Brain microvascular endothelial cell (primary cell): ENCODE data around the gene PRSS12.

ENCODE experiments used
- DNase-seq: peaks from one replicate; pipeline ENCODE4 v3.0.0-alpha.2; 2020
- H3K27ac ChIP-seq: fragments of 250-450 bp; sonication (Bioruptor Pico); 2 replicates; pipeline ENCODE4 v1.5.1; 2020; ENCODE audit warnings: mild to moderate bottlenecking, moderate library complexity
- H3K27me3 ChIP-seq: fragments of 250-450 bp; sonication (Bioruptor Pico); replicated peaks from 2 replicates; pipeline ENCODE4 v1.5.1; 2020; ENCODE audit warnings: mild to moderate bottlenecking
- H3K36me3 ChIP-seq: fragments of 250-450 bp; sonication (Bioruptor Pico); replicated peaks from 2 replicates; pipeline ENCODE4 v1.5.1; 2020; ENCODE audit warnings: mild to moderate bottlenecking
- H3K4me3 ChIP-seq: 2 replicates; pipeline ENCODE4 v1.5.1; 2011; ENCODE audit warnings: low read depth, mild to moderate bottlenecking, control low read depth, low read length, moderate library complexity
- CTCF ChIP-seq: IDR thresholded peaks from 2 replicates; pipeline ENCODE4 v1.5.1; 2011; ENCODE audit warnings: low read depth, mild to moderate bottlenecking, moderate library complexity, low read length, control low read depth, inconsistent platforms; ENCODE audit errors: missing control alignments
- in situ Hi-C: cut with HindIII; loops from 2 replicates; pipeline ENCODE4 v1.10.0; 2017; ENCODE audit warnings: low sequenced_read_pairs, low pct_ligation_motif_present

The PRSS12 gene

GRCh38 chr4:118338981-118339765 lies 13.6 kb downstream of the PRSS12 start:
- no peak for TF ChIP-seq CTCF
- H3K4me3 ChIP-seq, result no peak overlapping the region
- no peaks in the 10 kb centered on the region for H3K36me3 ChIP-seq
- H3K27ac ChIP-seq, result peak overlapping the region; percentile 72
- DNase-seq, result peak; percentile 43
- in situ Hi-C loops, result no loop called here
- no peaks in the 10 kb centered on the region for H3K27me3 ChIP-seq

- H3K27ac ChIP-seq, result peak overlapping the region; percentile 72
- H3K36me3 ChIP-seq, result no peaks in the 10 kb centered on the region
- no peaks in the 10 kb centered on the region for H3K27me3 ChIP-seq
- H3K4me3 ChIP-seq, result no peak overlapping the region
- DNase-seq, result no peak
- TF ChIP-seq CTCF, result no peak
- in situ Hi-C loops, result no loop called here
These were observed 14.3 kb downstream of the PRSS12 start for GRCh38 chr4:118338518-118338917.

GRCh38 chr4:118337954-118338353 lies 14.8 kb downstream of the PRSS12 start:
- in situ Hi-C loops, result no loop called here
- H3K27ac ChIP-seq, result peak overlapping the region; percentile 72
- H3K36me3 ChIP-seq, result no peaks in the 10 kb centered on the region
- H3K4me3 ChIP-seq, result no peak overlapping the region
- no peak for TF ChIP-seq CTCF
- DNase-seq, result peak; percentile 29
- no peaks in the 10 kb centered on the region for H3K27me3 ChIP-seq

- DNase-seq, result no peak
- TF ChIP-seq CTCF, result no peak
- in situ Hi-C loops, result no loop called here
- Histone ChIP-seq H3K4me3 (no peak overlapping the region), H3K27me3 (no peaks in the 10 kb centered on the region), H3K36me3 (no peaks in the 10 kb centered on the region), H3K27ac (no peak overlapping the region)
These were observed 17.0 kb downstream of the PRSS12 start for GRCh38 chr4:118335774-118336173.

- in situ Hi-C loops, result no loop called here
- Histone ChIP-seq H3K4me3 (no peak overlapping the region), H3K27ac (no peak overlapping the region), H3K27me3 (no peaks in the 10 kb centered on the region), H3K36me3 (no peaks in the 10 kb centered on the region)
- DNase-seq, result no peak
- TF ChIP-seq CTCF, result no peak
These were observed 17.5 kb downstream of the PRSS12 start for GRCh38 chr4:118335324-118335723.

GRCh38 chr4:118331352-118331751 lies 21.5 kb downstream of the PRSS12 start:
- Histone ChIP-seq H3K27ac (no peak overlapping the region), H3K36me3 (no peaks in the 10 kb centered on the region), H3K4me3 (no peak overlapping the region), H3K27me3 (no peaks in the 10 kb centered on the region)
- no peak for DNase-seq
- TF ChIP-seq CTCF, result no peak
- in situ Hi-C loops, result no loop called here
